Spinal cord (tissue), 10 donors: Measurements from ENCODE around the gene CUX1. TPM values are rescaled to one million over a fixed set of nuclear protein-coding genes. Genes with fewer than 3 reads are reported as not detected.

Experiments
- DNase-seq, 6 donors: peaks; one replicate each; pipeline versions ENCODE4 v3.0.0 to v3.0.0-alpha.2; 2013 to 2015; ENCODE audit warnings: low spot score in 6 of 6, low read depth in 4 of 6
- H3K27ac ChIP-seq: one replicate; pipeline ENCODE4 v1.5.1; 2013; ENCODE audit warnings: low read depth, low read length, control low read depth
- H3K27me3 ChIP-seq: one replicate; pipeline ENCODE4 v1.6.1; 2013; ENCODE audit warnings: low read length; ENCODE audit not compliant: control insufficient read depth, insufficient read depth
- H3K36me3 ChIP-seq: one replicate; pipeline ENCODE4 v1.6.1; 2013; ENCODE audit warnings: low read length; ENCODE audit not compliant: control insufficient read depth, insufficient read depth
- H3K4me1 ChIP-seq: one replicate; pipeline ENCODE4 v1.6.1; 2013; ENCODE audit warnings: low read length; ENCODE audit not compliant: control insufficient read depth, insufficient read depth
- H3K4me3 ChIP-seq: one replicate; pipeline ENCODE4 v1.5.1; 2013; ENCODE audit warnings: low read depth, low read length, control low read depth
- H3K9me3 ChIP-seq: one replicate; pipeline ENCODE4 v1.6.1; 2013; ENCODE audit warnings: low read length; ENCODE audit not compliant: control insufficient read depth, insufficient read depth
- WGBS: methylation state at CpG from one replicate; pipeline ENCODE4 v1.1.5; 2013; ENCODE audit warnings: missing lambda C conversion rate; ENCODE audit not compliant: insufficient coverage; 5-methylcytosine and 5-hydroxymethylcytosine counted together
- polyA plus RNA-seq, 2 donors: library from polyadenylated mRNA; unstranded; fragments of 120-200 nt; gene quantifications; one replicate each; pipeline ENCODE4 v1.2.1, GENCODE V29; 2013; ENCODE audit not compliant: insufficient read length in 2 of 2
- total RNA-seq, 2 donors: library from RNA; depleted of rRNA in 1 of 2; stranded (reverse); fragments of 120-200 nt in 1 of 2; fragments of >200 nt in 1 of 2; gene quantifications; one replicate each; pipeline versions ENCODE4 v1.2.3 to v1.2.4, GENCODE V29; 2013 to 2014
- donor health status: healthy.

The CUX1 gene
- total and polyA plus RNA-seq, 4 donors = 45.1 to 111 (median 76.1) TPM

DNA sequence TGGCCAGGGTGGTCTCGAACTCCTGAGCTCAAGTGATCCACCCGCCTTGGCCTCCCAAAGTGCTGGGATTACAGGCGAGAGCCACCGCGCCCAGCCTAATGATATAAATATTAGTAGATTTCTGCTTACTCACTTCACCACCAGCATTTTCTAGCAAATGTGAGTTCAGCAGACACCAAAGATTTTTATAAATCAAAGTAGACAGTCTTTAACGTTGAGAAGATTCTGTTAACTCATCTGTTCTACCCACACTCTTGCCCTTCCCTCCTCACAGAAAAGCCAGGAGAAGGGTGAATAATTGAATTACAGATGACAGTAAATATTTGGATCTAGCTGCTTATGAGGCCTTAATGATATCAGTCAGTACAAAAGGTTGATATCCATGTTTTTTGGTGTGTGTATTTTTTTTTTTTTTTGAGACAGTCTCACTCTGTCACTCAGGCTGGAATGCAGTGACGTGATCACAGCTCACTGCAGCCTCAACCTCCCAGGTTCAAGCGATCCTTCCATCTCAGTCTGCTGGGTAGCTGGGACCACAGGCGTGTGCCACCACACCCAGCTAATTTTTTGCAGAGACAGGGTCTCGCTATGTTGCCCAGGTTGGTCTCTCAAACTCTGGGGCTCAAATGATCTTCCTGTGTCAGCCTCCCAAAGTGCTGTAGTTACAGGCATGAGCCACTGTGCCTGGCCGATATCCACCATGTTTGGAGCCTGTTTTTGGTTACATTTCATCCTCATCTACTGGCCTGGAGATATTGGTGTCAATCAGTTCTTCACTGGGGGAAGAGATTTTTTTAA lies 120.5 kb downstream of the CUX1 start:
- Histone ChIP-seq H3K27me3 (no peaks in the 10 kb centered on the region), H3K4me1 (peaks cover 44% of the 10 kb centered on the region), H3K27ac (no peak overlapping the region), H3K36me3 (peaks cover 2% of the 10 kb centered on the region), H3K9me3 (no peaks in the 10 kb centered on the region), H3K4me3 (no peak overlapping the region)
- WGBS = 100% methylated on average over 5 of the region's 11 CpGs
- no peak for DNase-seq

DNA sequence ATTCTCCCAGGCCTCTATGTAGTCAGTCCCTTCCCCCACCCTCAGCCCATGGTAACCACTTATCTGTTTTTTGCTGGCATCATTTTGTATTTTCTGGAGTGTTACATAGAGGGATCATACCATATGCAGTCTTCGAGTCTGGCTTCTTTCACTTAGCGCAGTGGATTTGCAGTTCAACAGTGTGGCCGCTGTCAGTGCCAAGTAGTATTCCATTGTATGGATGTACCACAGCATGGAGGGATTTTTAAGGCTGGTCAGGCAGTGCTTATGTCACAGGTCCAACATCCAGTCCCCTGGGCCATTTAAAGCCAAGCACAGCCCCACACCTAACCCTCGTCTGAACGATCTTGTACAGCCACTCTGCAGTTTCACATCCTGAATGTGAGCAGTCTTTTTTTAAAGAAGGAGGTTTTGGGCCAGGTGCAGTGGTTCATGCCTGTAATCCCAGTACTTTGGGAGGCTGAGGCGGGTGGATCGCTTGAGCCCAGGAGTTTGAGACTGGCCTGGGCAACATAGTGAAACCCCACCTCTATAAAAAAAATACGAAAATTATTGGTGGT lies 121.8 kb downstream of the CUX1 start:
- no CpG with 5 or more reads among the region's 8 CpGs for WGBS
- no peak overlapping the region for H3K4me3 ChIP-seq
- H3K27me3 ChIP-seq = no peaks in the 10 kb centered on the region
- H3K27ac ChIP-seq = no peak overlapping the region
- peaks cover 51% of the 10 kb centered on the region for H3K4me1 ChIP-seq
- DNase-seq = no peak
- H3K9me3 ChIP-seq = no peaks in the 10 kb centered on the region
- H3K36me3 ChIP-seq = peaks cover 2% of the 10 kb centered on the region

DNA sequence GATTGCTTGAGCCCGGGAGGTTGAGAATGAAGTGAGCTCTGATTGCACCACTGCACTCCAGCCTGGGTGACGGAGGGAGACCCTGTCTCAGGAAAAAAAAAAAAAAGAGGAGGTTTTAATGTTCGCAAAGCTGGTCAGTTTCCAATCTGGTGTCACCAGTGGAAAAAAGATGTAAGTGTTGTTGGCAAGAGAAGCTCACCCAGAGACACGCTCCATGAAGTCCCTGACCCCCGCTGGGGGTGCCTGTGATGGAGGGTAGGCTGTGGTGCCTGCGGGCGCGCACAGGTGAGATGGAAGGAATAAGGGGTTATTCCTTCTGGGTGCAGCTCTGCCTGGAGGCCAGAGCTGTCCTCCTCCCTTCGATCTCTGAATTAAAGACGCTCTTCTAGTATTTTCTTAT lies 122.7 kb downstream of the CUX1 start:
- H3K36me3 ChIP-seq = peaks cover 5% of the 10 kb centered on the region

DNA sequence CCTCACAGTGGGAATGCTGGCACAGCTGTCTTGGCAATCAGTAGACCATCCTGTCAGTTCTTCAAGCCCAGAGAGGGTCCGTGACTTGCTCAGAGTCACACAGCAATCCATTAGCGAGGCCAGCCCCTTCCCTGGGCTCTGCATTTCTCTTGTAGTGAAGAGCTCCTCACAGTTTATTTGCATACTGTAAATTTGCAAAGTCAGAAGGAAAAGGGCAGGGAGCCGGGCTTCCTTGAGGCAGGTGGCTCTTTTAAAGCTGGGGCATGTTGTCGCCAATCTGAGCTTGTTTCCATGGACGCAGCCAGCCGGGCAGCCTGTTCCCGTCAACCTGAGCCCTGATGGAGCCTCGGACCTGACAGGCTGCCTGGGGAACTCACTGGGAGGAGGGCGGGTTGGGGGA lies 123.4 kb downstream of the CUX1 start:
- Histone ChIP-seq H3K4me3 (no peak overlapping the region), H3K36me3 (peaks cover 5% of the 10 kb centered on the region), H3K27ac (no peak overlapping the region), H3K27me3 (no peaks in the 10 kb centered on the region), H3K4me1 (peaks cover 47% of the 10 kb centered on the region), H3K9me3 (no peaks in the 10 kb centered on the region)
- WGBS = 35% methylated on average over 8 of the region's 9 CpGs
- no peak for DNase-seq

More for the DNA sequence above, 122.7 kb downstream of the CUX1 start:
- Histone ChIP-seq H3K4me3 (no peak overlapping the region), H3K27me3 (no peaks in the 10 kb centered on the region), H3K4me1 (peaks cover 54% of the 10 kb centered on the region), H3K27ac (no peak overlapping the region), H3K9me3 (no peaks in the 10 kb centered on the region)
- 92% methylated on average over 4 of the region's 10 CpGs for WGBS
- no peak for DNase-seq

DNA sequence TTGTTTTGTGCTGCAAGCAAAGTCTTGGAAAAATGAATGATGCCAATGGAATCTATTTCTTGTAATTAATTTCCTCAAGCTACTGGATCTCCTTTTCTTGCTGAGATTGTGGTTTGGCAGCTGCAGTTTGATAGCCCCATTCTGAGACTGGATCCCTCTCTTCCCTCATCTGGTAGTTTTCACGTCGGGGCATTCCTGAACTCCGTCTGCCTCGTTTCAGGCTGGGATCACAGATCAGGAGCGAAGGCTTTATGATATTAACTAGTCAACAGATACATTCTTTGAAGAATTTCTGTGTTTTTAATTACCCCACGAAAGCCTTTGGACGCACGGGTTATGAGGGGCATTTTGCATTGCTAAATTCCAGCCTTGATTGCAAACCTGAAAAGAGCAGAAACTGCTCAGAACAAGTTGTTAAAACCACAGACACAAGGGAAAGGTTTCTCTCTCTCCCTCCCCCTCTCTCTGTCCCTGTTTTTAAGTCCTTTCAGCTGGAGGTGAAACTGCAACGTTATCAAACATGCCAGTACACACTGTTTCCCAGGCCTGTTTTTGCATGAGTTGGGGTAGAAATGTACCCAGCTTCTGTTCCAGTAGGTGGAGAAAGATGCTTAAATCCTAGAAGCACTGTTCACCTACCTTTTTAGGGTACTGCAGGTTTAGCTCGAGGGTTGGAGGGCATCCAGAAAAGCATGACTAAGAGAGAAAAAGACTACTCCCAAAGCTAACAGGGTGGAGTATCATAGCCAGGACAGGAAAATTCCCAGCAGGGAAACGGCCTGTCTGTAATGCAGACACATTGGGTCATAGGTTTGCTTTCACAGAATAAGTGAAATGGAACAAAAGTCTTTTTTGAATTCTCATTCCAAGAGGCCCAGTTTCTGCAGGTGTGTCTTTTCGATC lies 124.3 kb downstream of the CUX1 start:
- Histone ChIP-seq H3K27ac (no peak overlapping the region), H3K27me3 (no peaks in the 10 kb centered on the region), H3K4me1 (peaks cover 38% of the 10 kb centered on the region), H3K4me3 (no peak overlapping the region), H3K9me3 (no peaks in the 10 kb centered on the region), H3K36me3 (peaks cover 5% of the 10 kb centered on the region)
- WGBS = 53% methylated on average over 2 of the region's 12 CpGs
- DNase-seq = no peak

DNA sequence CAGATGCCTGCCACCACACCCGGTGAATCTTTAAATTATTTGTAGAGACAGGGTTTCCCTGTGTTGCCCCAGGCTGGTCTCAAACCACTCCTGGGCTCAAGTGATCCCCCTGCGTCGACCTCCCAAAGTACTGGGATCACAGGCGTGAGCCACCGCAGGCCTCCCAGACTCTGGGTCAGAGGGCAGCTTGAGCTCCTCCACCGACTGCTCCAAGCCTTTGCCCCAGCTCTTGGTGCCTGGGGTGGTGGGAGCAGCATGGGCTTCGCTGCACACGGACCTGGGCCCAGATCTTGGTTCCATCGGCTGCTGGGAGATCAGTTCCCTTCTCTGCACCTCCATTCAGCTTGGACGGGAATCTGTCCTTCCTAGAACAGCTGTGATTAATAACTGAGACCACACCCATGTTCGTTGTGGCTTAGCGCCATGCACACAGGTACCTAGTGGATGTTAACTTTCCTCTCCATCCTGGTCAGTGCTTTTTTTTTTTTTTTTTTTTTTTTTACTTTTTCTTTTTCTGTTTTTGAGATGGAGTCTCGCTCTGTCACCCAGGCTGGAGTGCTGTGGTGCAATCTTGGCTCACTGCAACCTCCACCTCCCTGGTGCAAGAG lies 125.3 kb downstream of the CUX1 start:
- Histone ChIP-seq H3K27ac (no peak overlapping the region), H3K9me3 (no peaks in the 10 kb centered on the region), H3K4me3 (no peak overlapping the region), H3K36me3 (peaks cover 5% of the 10 kb centered on the region), H3K27me3 (no peaks in the 10 kb centered on the region), H3K4me1 (peaks cover 33% of the 10 kb centered on the region)
- no peak for DNase-seq
- WGBS = 85% methylated on average over 11 of the region's 13 CpGs

DNA sequence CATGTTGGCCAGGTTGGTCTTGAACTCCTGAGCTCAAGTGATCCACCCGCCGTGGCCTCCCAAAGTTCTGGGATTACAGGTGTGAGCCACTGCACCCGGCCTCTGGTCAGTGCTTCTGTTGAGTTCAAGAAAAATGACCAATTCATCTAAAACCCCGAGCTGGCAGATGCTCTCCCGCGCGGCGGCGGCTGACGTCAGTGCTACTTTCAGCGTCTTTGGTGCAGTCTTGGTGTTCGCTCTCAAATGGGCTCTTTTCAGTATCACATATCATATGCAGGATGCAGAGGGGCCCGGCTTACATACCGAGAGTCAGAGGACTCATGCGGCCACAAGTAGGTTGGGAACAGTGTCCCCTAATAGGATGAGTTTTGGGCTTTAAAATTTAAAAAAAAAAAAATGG lies 125.9 kb downstream of the CUX1 start:
- H3K36me3 ChIP-seq = peaks cover 5% of the 10 kb centered on the region
- H3K9me3 ChIP-seq = no peaks in the 10 kb centered on the region
- no peak overlapping the region for H3K27ac ChIP-seq
- no peak overlapping the region for H3K4me3 ChIP-seq
- H3K4me1 ChIP-seq = peaks cover 36% of the 10 kb centered on the region
- H3K27me3 ChIP-seq = no peaks in the 10 kb centered on the region
- 80% methylated on average over 8 of the region's 15 CpGs for WGBS
- no peak for DNase-seq

DNA sequence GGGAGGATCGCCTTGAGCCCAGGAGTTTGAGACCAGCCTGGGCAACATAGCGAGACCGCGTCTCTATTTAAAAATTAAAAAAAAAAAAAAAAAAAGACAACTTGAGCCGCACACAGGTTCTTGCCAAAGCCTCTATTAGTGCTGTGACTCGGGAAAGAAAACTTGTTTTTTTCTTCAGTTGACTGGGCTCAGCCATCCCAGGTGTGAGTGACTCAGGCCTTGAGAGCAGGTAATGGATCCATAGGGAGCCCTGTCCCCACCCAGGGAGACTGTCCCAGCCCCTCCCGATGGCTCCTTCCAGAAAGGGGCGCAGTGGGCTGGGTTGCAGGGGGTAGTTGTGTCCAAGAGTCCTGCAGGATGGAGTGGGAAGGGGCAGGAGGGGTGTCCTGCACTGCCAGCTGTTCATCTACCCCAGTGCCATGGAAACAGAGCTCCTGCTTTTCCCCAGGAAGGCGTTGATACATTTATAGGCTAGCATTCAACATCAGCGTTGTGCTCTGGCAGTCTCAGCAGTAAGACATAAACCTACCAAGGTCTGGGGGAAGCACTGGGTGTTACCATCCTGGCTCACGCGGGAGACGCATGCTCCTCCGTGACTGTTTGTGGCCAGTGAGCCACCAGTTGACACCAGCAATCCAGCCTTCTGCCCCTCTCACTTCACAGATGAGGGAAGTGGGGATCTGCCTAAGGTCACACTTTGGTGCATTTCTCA lies 126.6 kb downstream of the CUX1 start:
- H3K4me3 ChIP-seq = no peak overlapping the region
- no peaks in the 10 kb centered on the region for H3K27me3 ChIP-seq
- peaks cover 5% of the 10 kb centered on the region for H3K36me3 ChIP-seq
- no peaks in the 10 kb centered on the region for H3K9me3 ChIP-seq
- DNase-seq = no peak
- H3K4me1 ChIP-seq = peaks cover 36% of the 10 kb centered on the region
- 58% methylated on average over 6 of the region's 14 CpGs for WGBS
- no peak overlapping the region for H3K27ac ChIP-seq

DNA sequence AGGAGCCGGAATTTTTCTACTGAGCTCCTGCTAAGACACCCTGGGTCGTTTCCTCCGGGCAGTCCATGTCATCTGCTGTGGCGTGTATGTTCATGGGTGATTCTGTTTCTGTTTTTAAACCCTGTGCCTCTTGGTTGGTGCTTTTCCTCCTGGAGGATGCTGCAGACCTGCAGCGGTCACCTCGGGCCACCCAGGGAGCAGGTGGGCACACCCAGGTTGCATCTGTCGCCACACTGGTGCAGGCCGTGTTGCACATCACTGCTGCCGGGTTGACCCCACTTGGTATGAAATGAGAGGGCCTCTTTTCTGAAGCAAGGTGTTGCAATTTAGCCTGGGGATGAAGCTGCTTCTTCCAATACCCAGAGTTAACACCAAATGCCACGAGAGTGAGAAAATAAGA lies 127.2 kb downstream of the CUX1 start:
- WGBS = 86% methylated on average over 4 of the region's 10 CpGs
- Histone ChIP-seq H3K27me3 (no peaks in the 10 kb centered on the region), H3K4me1 (peaks cover 36% of the 10 kb centered on the region), H3K27ac (no peak overlapping the region), H3K36me3 (peaks cover 5% of the 10 kb centered on the region), H3K9me3 (no peaks in the 10 kb centered on the region), H3K4me3 (no peak overlapping the region)
- no peak for DNase-seq
